K562 (cell line): Measurements from ENCODE around the gene TPK1. TPM values are rescaled to one million over a fixed set of nuclear protein-coding genes. Genes with fewer than 3 reads are reported as not detected.

ENCODE experiments used
- ATAC-seq: fragments of 200-7000 bp; cut with Tn5 transposase; 3 replicates; pipeline ENCODE4 v1.9.1; 2020; ENCODE audit warnings: moderate library complexity
- BruUV-seq: library from RNA; stranded (reverse); fragments of 400-500 nt; replicated peaks from 2 replicates; lab custom pipeline; 2021; lab: Mats Ljungman, UMichigan
- CTCF ChIA-PET: fragments of 300-600 bp; formaldehyde crosslinking; extraction: SDS; loops from one replicate; lab custom pipeline; 2021; ENCODE audit warnings: low intra/inter-chr PET ratio; lab: Yijun Ruan, JAX
- POLR2A ChIA-PET: fragments of 300-600, 350-650 bp; sonication (Branson Sonifier 250); formaldehyde crosslinking; extraction: SDS; loops from one replicate; lab custom pipeline; 2021; ENCODE audit warnings: antibody characterized with exemption, inconsistent platforms; lab: Yijun Ruan, JAX
- DNase-seq, 4 experiments: peaks; one replicate each; pipeline versions ENCODE4 v3.0.0 to v3.0.0-alpha.2; 2011 to 2018; ENCODE audit warnings: low spot score in 3 of 4, mixed read lengths in 3 of 4; ENCODE audit errors: extremely low read depth in 1 of 4
- FAIRE-seq: peaks from 2 replicates; lab custom pipeline; 2011; peaks lifted over from hg19 to GRCh38; lab: Jason Lieb, UNC
- H2AFZ ChIP-seq: 2 replicates; pipeline ENCODE4 v1.6.0; 2011; ENCODE audit warnings: low read depth, low read length, control low read depth, inconsistent platforms
- H3K27ac ChIP-seq: fragments of 200-600 bp; 3 replicates; pipeline ENCODE4 v1.8.0; 2011; ENCODE audit warnings: low read depth, mild to moderate bottlenecking, control low read depth, inconsistent platforms, low read length, moderate library complexity, mixed read lengths; ENCODE audit errors: extremely low read depth
- H3K27me3 ChIP-seq, 2 experiments: fragments of 300-600 bp in 1 of 2; 2 replicates in 1 of 2; 3 replicates in 1 of 2; pipeline versions ENCODE4 v1.6.0 to v1.8.0; 2011; ENCODE audit warnings: inconsistent platforms in 2 of 2, low read length in 2 of 2, mild to moderate bottlenecking in 1 of 2, mixed read lengths in 1 of 2, moderate library complexity in 1 of 2; ENCODE audit not compliant: control insufficient read depth in 2 of 2, insufficient read depth in 2 of 2
- H3K36me3 ChIP-seq: fragments of 300-600 bp; 3 replicates; pipeline ENCODE4 v1.8.0; 2011; ENCODE audit warnings: mild to moderate bottlenecking, low read length, inconsistent platforms; ENCODE audit not compliant: control insufficient read depth, insufficient read depth
- H3K4me1 ChIP-seq, 2 experiments: fragments of 200-600 bp in 1 of 2; replicated peaks in 1 of 2; 2 replicates in 1 of 2; 3 replicates in 1 of 2; pipeline versions ENCODE4 v1.5.1 to v1.8.0; 2011; ENCODE audit warnings: inconsistent platforms in 2 of 2, low read length in 2 of 2, mild to moderate bottlenecking in 1 of 2, mixed read lengths in 1 of 2, moderate library complexity in 1 of 2; ENCODE audit not compliant: control insufficient read depth in 2 of 2, insufficient read depth in 2 of 2
- H3K4me2 ChIP-seq: 2 replicates; pipeline ENCODE4 v1.6.1; 2011; ENCODE audit warnings: low read length, control low read depth, inconsistent platforms, mixed read lengths; ENCODE audit not compliant: insufficient read depth
- H3K4me3 ChIP-seq: fragments of 200-600 bp; sonication (generic), shearing (Covaris generic); 2 replicates; pipeline ENCODE4 v1.5.1; 2016; ENCODE audit warnings: control low read depth, inconsistent platforms
- H3K79me2 ChIP-seq: fragments of 200-600 bp; 3 replicates; pipeline ENCODE4 v1.8.0; 2011; ENCODE audit warnings: low read length, inconsistent platforms; ENCODE audit not compliant: control insufficient read depth, insufficient read depth
- H3K9ac ChIP-seq, 2 experiments: 2 replicates each; pipeline versions ENCODE4 v1.6.0 to v1.6.1; 2011; ENCODE audit warnings: low read depth in 2 of 2, low read length in 2 of 2, control low read depth in 1 of 2, inconsistent platforms in 1 of 2, mild to moderate bottlenecking in 1 of 2, mixed read lengths in 1 of 2; ENCODE audit not compliant: insufficient read depth in 1 of 2
- H3K9me1 ChIP-seq: one replicate; pipeline ENCODE4 v1.6.0; 2011; ENCODE audit warnings: inconsistent platforms, mild to moderate bottlenecking, low read length, moderate library complexity; ENCODE audit not compliant: control insufficient read depth, insufficient read depth
- H3K9me3 ChIP-seq: replicated peaks from 2 replicates; pipeline ENCODE4 v1.5.1; 2011; ENCODE audit warnings: low read depth, low read length, inconsistent platforms; ENCODE audit not compliant: control insufficient read depth, insufficient read depth
- H4K20me1 ChIP-seq: replicated peaks from 2 replicates; pipeline ENCODE4 v1.6.1; 2011; ENCODE audit warnings: low read length, inconsistent platforms, mixed read lengths; ENCODE audit not compliant: control insufficient read depth, insufficient read depth
- CREM ChIP-seq: IDR thresholded peaks from 2 replicates; pipeline ENCODE4 v1.6.1; 2014; ENCODE audit warnings: antibody characterized with exemption, low read depth
- CTBP1 ChIP-seq: fragments of 450-650 bp; IDR thresholded peaks from 2 replicates; pipeline ENCODE4 v1.6.1; 2016; ENCODE audit warnings: borderline replicate concordance
- CXXC5 ChIP-seq: fragments of 250-450 bp; sonication (Bioruptor Pico); IDR thresholded peaks from 2 replicates; pipeline ENCODE4 v1.8.0; 2022; ENCODE audit warnings: inconsistent platforms, mild to moderate bottlenecking, moderate library complexity
- HNRNPLL ChIP-seq: fragments of 200-400 bp; formaldehyde crosslinking; IDR thresholded peaks from 2 replicates; pipeline ENCODE4 v1.6.1; 2017; ENCODE audit warnings: low read length, low read depth, mild to moderate bottlenecking; ENCODE audit not compliant: poor library complexity, severe bottlenecking
- NFXL1 ChIP-seq: fragments of 450-650 bp; formaldehyde crosslinking; IDR thresholded peaks from 2 replicates; pipeline ENCODE4 v1.4.0; 2021; ENCODE audit warnings: mild to moderate bottlenecking
- NR2C2 ChIP-seq, 2 experiments: fragments of 200-800 bp in 1 of 2; sonication (Bioruptor generic) in 1 of 2; sonication (generic) in 1 of 2; formaldehyde crosslinking in 1 of 2; IDR thresholded peaks; 2 replicates each; pipeline versions ENCODE4 v1.6.1 to v1.8.0; 2016 to 2022; ENCODE audit warnings: mild to moderate bottlenecking in 1 of 2, missing compliant biosample characterization in 1 of 2, missing genetic modification characterization in 1 of 2, missing genetic modification reagents in 1 of 2
- POLR2AphosphoS5 ChIP-seq: IDR thresholded peaks from 2 replicates; pipeline ENCODE4 v1.6.1; 2011; ENCODE audit warnings: mild to moderate bottlenecking, low read depth, low read length, moderate library complexity; ENCODE audit not compliant: control insufficient read depth, insufficient read depth
- SRF ChIP-seq, 2 experiments: fragments of 250-450, 450-650 bp in 1 of 2; sonication (Bioruptor Pico) in 1 of 2; sonication (generic) in 1 of 2; formaldehyde crosslinking; IDR thresholded peaks; 2 replicates each; pipeline versions ENCODE4 v1.5.0 to v1.5.1; 2020 to 2022; ENCODE audit warnings: mild to moderate bottlenecking in 1 of 2, missing genetic modification reagents in 1 of 2
- ZKSCAN3 ChIP-seq: fragments of 250-450 bp; sonication (Bioruptor Pico); IDR thresholded peaks from 2 replicates; pipeline ENCODE4 v1.4.0; 2020
- ZNF143 ChIP-seq: sonication (generic); formaldehyde crosslinking; IDR thresholded peaks from 2 replicates; pipeline ENCODE4 v1.9.0; 2022; ENCODE audit warnings: mild to moderate bottlenecking, missing genetic modification reagents
- ZNF384 ChIP-seq: IDR thresholded peaks from 2 replicates; pipeline ENCODE4 v1.6.1; 2012; ENCODE audit warnings: low read depth, low read length, improper control_type of control experiment
- ZNF41 ChIP-seq: fragments of 250-450 bp; sonication (Bioruptor Pico); conservative IDR thresholded peaks from 2 replicates; pipeline ENCODE4 v1.4.0; 2020; ENCODE audit warnings: mild to moderate bottlenecking
- ZNF436 ChIP-seq: fragments of 250-450, 450-650 bp; sonication (Bioruptor Pico); formaldehyde crosslinking; IDR thresholded peaks from 2 replicates; pipeline ENCODE4 v1.7.0; 2020; ENCODE audit warnings: mild to moderate bottlenecking
- WGBS: fragments of 100-300 bp; shearing (Covaris generic); methylation state at CpG from one replicate; pipeline ENCODE4 v1.1.6; 2016; ENCODE audit warnings: low coverage, mixed read lengths; ENCODE audit not compliant: insufficient coverage; ENCODE audit errors: missing lambda C conversion rate; 5-methylcytosine and 5-hydroxymethylcytosine counted together
- in situ Hi-C: fragments of 300-500 bp; cut with MboI; formaldehyde crosslinking; loops from 4 replicates; pipeline ENCODE4 v1.15.0; 2018; ENCODE audit warnings: inconsistent platforms, mixed read lengths
- intact Hi-C: fragments of 100-400 bp; cut with micrococcal nuclease; formaldehyde crosslinking; loops from 2 replicates; pipeline ENCODE4 v1.14.2; 2022
- polyA plus RNA-seq, 8 experiments: library from polyadenylated mRNA; depleted of rRNA in 4 of 8; stranded (reverse) in 5 of 8; unstranded in 3 of 8; fragments of >200 nt; fragmentation: Nextera tagmentation in 2 of 8; fragmentation: Illumina TruSeq in 1 of 8; extraction: Ambion mirVana in 2 of 8; extraction: Trizol in 1 of 8; gene quantifications; 2 replicates each; pipeline versions ENCODE4 v1.2.1 to v1.2.3, GENCODE V29; 2011 to 2014; ENCODE audit warnings: inconsistent platforms in 1 of 8, missing spikeins in 1 of 8
- total RNA-seq, 7 experiments: library from RNA; depleted of rRNA in 6 of 7; stranded (reverse); fragments of >200 nt in 6 of 7; fragmentation: Illumina TruSeq in 2 of 7; extraction: Trizol in 2 of 7; gene quantifications; 2 replicates each; pipeline versions ENCODE4 v1.2.1 to v1.2.3, GENCODE V29; 2011 to 2021; ENCODE audit warnings: low replicate concordance in 1 of 7
- TF ChIP-seq, protein P1 (sequence below): fragments of 450-650 bp; formaldehyde crosslinking; IDR thresholded peaks from 2 replicates; pipeline ENCODE4 v1.4.0; 2020; ENCODE audit warnings: mild to moderate bottlenecking, moderate library complexity
- TF ChIP-seq, protein P2 (sequence below): fragments of 450-650 bp; IDR thresholded peaks from 2 replicates; pipeline ENCODE4 v1.6.1; 2016; ENCODE audit warnings: borderline replicate concordance
- TF ChIP-seq, protein P3 (sequence below): fragments of 450-650 bp; IDR thresholded peaks from one replicate; pipeline ENCODE4 v1.6.1; 2018; ENCODE audit warnings: mild to moderate bottlenecking, moderate library complexity; ENCODE audit not compliant: partially characterized antibody
- TF ChIP-seq, protein P4 (sequence below): fragments of 250-450 bp; sonication (Bioruptor Pico); IDR thresholded peaks from 2 replicates; pipeline ENCODE4 v1.4.0; 2020; ENCODE audit warnings: mild to moderate bottlenecking, moderate library complexity

TPK1 gene
- total and polyA plus RNA-seq, 9 of the 15 experiments (the other 6 are each of a cell fraction or from before 2014, with no cell fraction given) = 5.1 to 16.2 (median 9.2) TPM

DNA sequence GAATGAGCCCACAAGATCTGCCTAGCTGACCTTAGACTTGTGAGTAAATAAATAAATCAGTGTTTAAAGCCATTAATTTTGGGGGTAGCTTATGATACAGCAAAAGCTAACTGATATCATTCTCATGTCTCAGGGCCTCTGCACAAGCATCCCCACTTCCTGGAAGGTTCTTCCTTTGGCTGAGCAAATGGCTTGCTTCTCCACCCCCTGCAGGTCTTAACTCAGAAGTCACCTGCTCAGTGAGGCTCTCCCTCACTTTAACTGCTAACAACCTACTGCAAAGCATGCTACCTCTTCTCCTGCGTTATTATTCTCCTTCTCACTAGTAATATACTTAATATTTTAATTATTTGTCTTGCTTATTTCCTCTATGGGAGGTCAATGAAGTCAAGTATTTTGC, 167.3 kb downstream of the TPK1 start:
- H3K9me3 ChIP-seq = no peaks in the 10 kb centered on the region
- no TSS peak for BruUV-seq
- H3K79me2 ChIP-seq = no peaks in the 10 kb centered on the region
- no peak overlapping the region for H3K4me3 ChIP-seq
- H3K27me3 ChIP-seq = no peaks in the 10 kb centered on the region
- no peaks in the 10 kb centered on the region for H3K36me3 ChIP-seq
- no peak overlapping the region for H3K9ac ChIP-seq
- ChIA-PET POLR2A (no interaction called here), CTCF (no interaction called here)
- DNase-seq (no peak), FAIRE-seq (no peak), ATAC-seq (no peak)
- no peaks in the 10 kb centered on the region for H4K20me1 ChIP-seq
- H3K4me1 ChIP-seq = no peaks in the 10 kb centered on the region
- H3K27ac ChIP-seq = no peak overlapping the region
- intact Hi-C loops (loop anchor here (10.0 kb wide), 1 partner anchor 1306 kb away; no protein-coding TSS in a partner anchor), in situ Hi-C loops (no loop called here)
- H3K9me1 ChIP-seq = no peaks in the 10 kb centered on the region
- no peak overlapping the region for H2AFZ ChIP-seq
- 0% methylated on average over 1 of the region's 1 CpG for WGBS
- H3K4me2 ChIP-seq = no peak overlapping the region
- TF ChIP-seq SRF (CRISPR knock-in tag; IDR thresholded peaks at IDR 0.05) (no peak), CTBP1 (no peak), ZKSCAN3 (CRISPR knock-in tag) (no peak), CXXC5 (CRISPR knock-in tag) (no peak), ZNF384 (no peak), ZNF41 (CRISPR knock-in tag) (no peak), ZNF143 (CRISPR knock-in tag) (no peak), CREM (no peak), ZNF436 (CRISPR knock-in tag) (no peak), POLR2AphosphoS5 (no peak), HNRNPLL (no peak), NFXL1 (CRISPR knock-in tag) (no peak), NR2C2 (CRISPR knock-in tag; IDR thresholded peaks at IDR 0.05) (no peak), NR2C2 (tag; IDR thresholded peaks at IDR 0.05) (no peak)
- TF ChIP-seq, protein P1, sequence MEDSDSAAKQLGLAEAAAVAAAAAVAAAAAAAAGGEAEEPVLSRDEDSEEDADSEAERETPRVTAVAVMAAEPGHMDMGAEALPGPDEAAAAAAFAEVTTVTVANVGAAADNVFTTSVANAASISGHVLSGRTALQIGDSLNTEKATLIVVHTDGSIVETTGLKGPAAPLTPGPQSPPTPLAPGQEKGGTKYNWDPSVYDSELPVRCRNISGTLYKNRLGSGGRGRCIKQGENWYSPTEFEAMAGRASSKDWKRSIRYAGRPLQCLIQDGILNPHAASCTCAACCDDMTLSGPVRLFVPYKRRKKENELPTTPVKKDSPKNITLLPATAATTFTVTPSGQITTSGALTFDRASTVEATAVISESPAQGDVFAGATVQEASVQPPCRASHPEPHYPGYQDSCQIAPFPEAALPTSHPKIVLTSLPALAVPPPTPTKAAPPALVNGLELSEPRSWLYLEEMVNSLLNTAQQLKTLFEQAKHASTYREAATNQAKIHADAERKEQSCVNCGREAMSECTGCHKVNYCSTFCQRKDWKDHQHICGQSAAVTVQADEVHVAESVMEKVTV = no peak
- TF ChIP-seq, protein P2, sequence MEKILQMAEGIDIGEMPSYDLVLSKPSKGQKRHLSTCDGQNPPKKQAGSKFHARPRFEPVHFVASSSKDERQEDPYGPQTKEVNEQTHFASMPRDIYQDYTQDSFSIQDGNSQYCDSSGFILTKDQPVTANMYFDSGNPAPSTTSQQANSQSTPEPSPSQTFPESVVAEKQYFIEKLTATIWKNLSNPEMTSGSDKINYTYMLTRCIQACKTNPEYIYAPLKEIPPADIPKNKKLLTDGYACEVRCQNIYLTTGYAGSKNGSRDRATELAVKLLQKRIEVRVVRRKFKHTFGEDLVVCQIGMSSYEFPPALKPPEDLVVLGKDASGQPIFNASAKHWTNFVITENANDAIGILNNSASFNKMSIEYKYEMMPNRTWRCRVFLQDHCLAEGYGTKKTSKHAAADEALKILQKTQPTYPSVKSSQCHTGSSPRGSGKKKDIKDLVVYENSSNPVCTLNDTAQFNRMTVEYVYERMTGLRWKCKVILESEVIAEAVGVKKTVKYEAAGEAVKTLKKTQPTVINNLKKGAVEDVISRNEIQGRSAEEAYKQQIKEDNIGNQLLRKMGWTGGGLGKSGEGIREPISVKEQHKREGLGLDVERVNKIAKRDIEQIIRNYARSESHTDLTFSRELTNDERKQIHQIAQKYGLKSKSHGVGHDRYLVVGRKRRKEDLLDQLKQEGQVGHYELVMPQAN = no peak
- TF ChIP-seq, protein P3, sequence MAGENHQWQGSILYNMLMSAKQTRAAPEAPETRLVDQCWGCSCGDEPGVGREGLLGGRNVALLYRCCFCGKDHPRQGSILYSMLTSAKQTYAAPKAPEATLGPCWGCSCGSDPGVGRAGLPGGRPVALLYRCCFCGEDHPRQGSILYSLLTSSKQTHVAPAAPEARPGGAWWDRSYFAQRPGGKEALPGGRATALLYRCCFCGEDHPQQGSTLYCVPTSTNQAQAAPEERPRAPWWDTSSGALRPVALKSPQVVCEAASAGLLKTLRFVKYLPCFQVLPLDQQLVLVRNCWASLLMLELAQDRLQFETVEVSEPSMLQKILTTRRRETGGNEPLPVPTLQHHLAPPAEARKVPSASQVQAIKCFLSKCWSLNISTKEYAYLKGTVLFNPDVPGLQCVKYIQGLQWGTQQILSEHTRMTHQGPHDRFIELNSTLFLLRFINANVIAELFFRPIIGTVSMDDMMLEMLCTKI = no peak
- TF ChIP-seq, protein P4, sequence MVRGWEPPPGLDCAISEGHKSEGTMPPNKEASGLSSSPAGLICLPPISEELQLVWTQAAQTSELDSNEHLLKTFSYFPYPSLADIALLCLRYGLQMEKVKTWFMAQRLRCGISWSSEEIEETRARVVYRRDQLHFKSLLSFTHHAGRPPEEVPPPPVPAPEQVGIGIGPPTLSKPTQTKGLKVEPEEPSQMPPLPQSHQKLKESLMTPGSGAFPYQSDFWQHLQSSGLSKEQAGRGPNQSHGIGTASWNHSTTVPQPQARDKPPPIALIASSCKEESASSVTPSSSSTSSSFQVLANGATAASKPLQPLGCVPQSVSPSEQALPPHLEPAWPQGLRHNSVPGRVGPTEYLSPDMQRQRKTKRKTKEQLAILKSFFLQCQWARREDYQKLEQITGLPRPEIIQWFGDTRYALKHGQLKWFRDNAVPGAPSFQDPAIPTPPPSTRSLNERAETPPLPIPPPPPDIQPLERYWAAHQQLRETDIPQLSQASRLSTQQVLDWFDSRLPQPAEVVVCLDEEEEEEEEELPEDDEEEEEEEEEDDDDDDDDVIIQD (CRISPR knock-in tag) = no peak
